ENCODE measurements around the gene AIG1. TPM values are rescaled to one million over a fixed set of nuclear protein-coding genes. Genes with fewer than 3 reads are reported as not detected.

Gene AIG1
- total RNA-seq, 1 donor from 2014 or later: 29.6 TPM

DNA sequence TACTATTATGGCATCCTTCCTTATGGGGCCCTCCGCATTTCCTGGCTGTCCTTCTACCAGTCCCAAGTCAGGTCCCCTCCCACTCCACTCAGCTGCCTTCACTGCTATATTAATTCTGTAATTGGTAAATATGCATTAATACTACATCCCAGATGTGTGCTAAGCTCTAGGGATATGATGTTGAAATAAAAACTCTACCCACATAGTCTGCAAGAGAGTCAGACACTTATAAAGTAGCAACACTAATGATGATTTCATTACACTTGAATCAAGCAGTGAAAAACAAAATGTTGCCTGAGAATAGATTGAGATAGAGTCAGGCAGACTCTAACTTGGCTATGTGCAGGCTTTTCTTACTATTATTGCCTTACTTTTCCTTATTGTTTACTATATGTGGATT lies 62.4 kb downstream of the AIG1 start:
- Histone ChIP-seq H3K36me3 (no peaks in the 10 kb centered on the region), H3K4me1 (no peaks in the 10 kb centered on the region), H3K9me3 (peaks cover 6% of the 10 kb centered on the region), H3K4me3 (no peak overlapping the region), H3K27ac (no peak overlapping the region), H3K27me3 (ENCODE audit: low read depth) (no peaks in the 10 kb centered on the region)
- TF ChIP-seq, protein P1, sequence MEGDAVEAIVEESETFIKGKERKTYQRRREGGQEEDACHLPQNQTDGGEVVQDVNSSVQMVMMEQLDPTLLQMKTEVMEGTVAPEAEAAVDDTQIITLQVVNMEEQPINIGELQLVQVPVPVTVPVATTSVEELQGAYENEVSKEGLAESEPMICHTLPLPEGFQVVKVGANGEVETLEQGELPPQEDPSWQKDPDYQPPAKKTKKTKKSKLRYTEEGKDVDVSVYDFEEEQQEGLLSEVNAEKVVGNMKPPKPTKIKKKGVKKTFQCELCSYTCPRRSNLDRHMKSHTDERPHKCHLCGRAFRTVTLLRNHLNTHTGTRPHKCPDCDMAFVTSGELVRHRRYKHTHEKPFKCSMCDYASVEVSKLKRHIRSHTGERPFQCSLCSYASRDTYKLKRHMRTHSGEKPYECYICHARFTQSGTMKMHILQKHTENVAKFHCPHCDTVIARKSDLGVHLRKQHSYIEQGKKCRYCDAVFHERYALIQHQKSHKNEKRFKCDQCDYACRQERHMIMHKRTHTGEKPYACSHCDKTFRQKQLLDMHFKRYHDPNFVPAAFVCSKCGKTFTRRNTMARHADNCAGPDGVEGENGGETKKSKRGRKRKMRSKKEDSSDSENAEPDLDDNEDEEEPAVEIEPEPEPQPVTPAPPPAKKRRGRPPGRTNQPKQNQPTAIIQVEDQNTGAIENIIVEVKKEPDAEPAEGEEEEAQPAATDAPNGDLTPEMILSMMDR (IDR thresholded peaks at IDR 0.05): no peak
- ATAC-seq (no peak), DNase-seq (no peak)
- intact Hi-C loops (cut with DNase I): no loop called here

DNA sequence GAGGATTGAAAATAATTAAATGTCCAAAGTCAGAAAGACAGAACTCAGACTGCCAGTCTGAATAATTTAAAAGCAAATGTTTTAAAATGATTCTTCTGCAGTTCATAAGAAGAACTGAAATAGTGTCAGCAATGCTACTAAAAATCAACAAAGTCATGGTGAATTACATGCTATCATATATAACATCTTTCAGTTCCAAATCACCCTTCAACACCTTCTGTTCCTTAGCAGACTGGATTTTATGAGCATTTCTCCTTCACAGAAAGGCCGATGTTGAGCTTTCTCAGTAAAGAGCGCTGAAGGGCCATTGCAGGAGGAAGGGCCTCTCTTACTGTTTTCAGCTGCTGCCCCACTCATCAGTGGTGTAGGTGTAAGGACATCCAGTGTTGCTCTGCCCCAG lies 63.3 kb downstream of the AIG1 start:
- TF ChIP-seq, protein P1 (IDR thresholded peaks at IDR 0.05): no peak
- Histone ChIP-seq H3K9me3 (peaks cover 6% of the 10 kb centered on the region), H3K4me1 (no peaks in the 10 kb centered on the region), H3K27me3 (ENCODE audit: low read depth) (no peaks in the 10 kb centered on the region), H3K4me3 (no peak overlapping the region), H3K36me3 (no peaks in the 10 kb centered on the region), H3K27ac (no peak overlapping the region)
- intact Hi-C loops (cut with DNase I): no loop called here
- DNase-seq: no peak
- no peak for ATAC-seq

DNA sequence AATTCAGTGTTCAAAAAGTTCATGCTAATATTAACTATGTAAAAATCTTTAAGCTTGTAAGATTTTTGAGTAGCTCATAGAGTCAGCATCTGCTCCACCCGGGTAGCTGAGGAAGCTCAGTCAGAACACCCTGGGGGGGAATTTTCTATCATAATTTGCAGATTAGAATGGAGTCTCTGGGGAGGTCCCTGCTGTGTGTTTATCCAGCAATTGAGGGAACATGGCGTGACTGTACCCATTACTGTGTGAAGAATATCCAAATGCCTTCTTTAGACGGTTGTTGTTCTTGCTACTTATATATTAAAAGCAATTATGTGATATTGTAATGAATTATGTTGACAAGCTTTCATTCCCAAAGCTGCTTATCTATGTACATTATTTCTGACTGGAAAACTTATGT lies 64.8 kb downstream of the AIG1 start:
- H3K27me3 ChIP-seq (ENCODE audit: low read depth): no peaks in the 10 kb centered on the region
- H3K4me1 ChIP-seq: no peaks in the 10 kb centered on the region
- peaks cover 11% of the 10 kb centered on the region for H3K9me3 ChIP-seq
- DNase-seq (no peak), ATAC-seq (no peak)
- no peaks in the 10 kb centered on the region for H3K36me3 ChIP-seq
- intact Hi-C loops (cut with DNase I): no loop called here
- no peak overlapping the region for H3K27ac ChIP-seq
- no peak overlapping the region for H3K4me3 ChIP-seq
- TF ChIP-seq, protein P1 (IDR thresholded peaks at IDR 0.05): no peak

DNA sequence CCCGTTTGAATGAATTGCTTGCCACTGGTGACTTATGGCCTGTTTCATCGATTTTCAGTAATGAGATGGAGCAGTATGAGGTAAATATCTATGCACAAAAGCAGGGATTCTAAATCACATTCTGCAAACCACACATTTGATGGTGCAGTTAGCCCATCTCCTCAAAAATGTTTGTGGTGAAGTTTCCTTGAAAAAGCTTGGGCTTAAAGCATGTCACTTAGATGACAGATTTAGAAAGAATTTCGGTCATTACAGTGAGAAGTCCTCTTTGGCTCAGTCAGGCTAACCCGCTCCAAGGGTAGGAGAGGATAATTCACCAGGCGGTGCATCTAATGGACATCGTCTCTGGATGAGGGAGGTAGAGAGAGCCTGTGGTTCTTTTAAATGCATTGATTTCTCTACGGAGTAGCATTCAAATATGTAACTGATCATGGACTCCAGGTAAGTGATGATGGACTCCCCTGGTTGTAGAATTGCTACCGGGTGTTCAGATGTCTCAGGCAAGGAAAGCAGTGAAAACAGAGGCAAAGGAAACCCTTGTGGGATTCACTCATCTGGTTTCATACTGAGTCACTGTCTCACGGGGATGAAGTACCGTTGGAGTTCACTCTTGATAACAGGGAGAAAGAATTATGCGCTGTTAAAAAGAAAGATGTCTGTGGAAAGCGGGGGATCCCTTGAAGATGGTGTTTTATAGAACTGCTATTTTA lies 65.3 kb downstream of the AIG1 start:
- DNase-seq (no peak), ATAC-seq (no peak)
- TF ChIP-seq, protein P1 (IDR thresholded peaks at IDR 0.05): no peak
- intact Hi-C loops (cut with DNase I): no loop called here
- H3K27me3 ChIP-seq (ENCODE audit: low read depth): no peaks in the 10 kb centered on the region
- H3K4me1 ChIP-seq: no peaks in the 10 kb centered on the region
- no peak overlapping the region for H3K4me3 ChIP-seq
- peaks cover 11% of the 10 kb centered on the region for H3K9me3 ChIP-seq
- H3K27ac ChIP-seq: no peak overlapping the region
- no peaks in the 10 kb centered on the region for H3K36me3 ChIP-seq

DNA sequence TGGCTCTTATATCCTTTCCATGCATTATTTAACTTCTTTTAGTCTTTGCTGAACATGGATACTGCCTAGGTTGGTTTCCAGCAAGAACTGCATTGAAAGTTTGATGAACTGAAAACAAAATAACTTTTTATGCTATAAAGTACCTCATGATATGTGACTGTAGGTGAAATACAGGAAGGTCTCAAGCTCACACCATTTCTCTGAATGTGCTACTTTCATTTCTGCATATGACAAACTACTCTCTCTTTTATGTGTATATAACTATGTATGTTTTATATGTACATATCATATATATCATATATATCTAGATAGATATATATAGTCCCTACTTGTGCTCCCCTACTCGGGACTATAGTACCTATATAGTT lies 65.9 kb downstream of the AIG1 start:
- no peak overlapping the region for H3K27ac ChIP-seq
- ATAC-seq: no peak
- H3K27me3 ChIP-seq (ENCODE audit: low read depth): no peaks in the 10 kb centered on the region
- no peaks in the 10 kb centered on the region for H3K36me3 ChIP-seq
- no peaks in the 10 kb centered on the region for H3K4me1 ChIP-seq
- no peak overlapping the region for H3K4me3 ChIP-seq
- TF ChIP-seq, protein P1 (IDR thresholded peaks at IDR 0.05): no peak
- DNase-seq: no peak
- intact Hi-C loops (cut with DNase I): no loop called here
- H3K9me3 ChIP-seq: peaks cover 14% of the 10 kb centered on the region

All from lower lobe of right lung (tissue), 2 donors.